SU-DHL-6 (cell line): ENCODE data around the gene MLIP.

Experiments used
- H2AFZ ChIP-seq: fragments of 200-600 bp; sonication (generic); 2 replicates; pipeline ENCODE4 v1.6.1; 2014; ENCODE audit warnings: low read depth, mild to moderate bottlenecking, moderate library complexity, mixed read lengths, antibody characterized with exemption, low read length; ENCODE audit not compliant: severe bottlenecking
- H3F3A ChIP-seq: fragments of 200-600 bp; shearing (Covaris generic); 2 replicates; pipeline ENCODE4 v1.6.0; 2016; ENCODE audit warnings: antibody characterized with exemption, mild to moderate bottlenecking; ENCODE audit not compliant: insufficient read depth
- H3K27ac ChIP-seq: fragments of 200-600 bp; sonication (generic); 2 replicates; pipeline ENCODE4 v1.5.1; 2016; ENCODE audit warnings: low read depth, mild to moderate bottlenecking, low read length, moderate library complexity, mixed read lengths
- H3K27me3 ChIP-seq: fragments of 200-600 bp; sonication (generic), shearing (Covaris generic); 2 replicates; pipeline ENCODE4 v1.6.0; 2014; ENCODE audit warnings: mild to moderate bottlenecking, low read length
- H3K36me3 ChIP-seq: fragments of 200-600 bp; sonication (generic); 2 replicates; pipeline ENCODE4 v1.6.1; 2014; ENCODE audit warnings: mild to moderate bottlenecking, low read length, mixed read lengths
- H3K4me2 ChIP-seq: fragments of 300-600, 200-600 bp; shearing (Covaris generic), sonication (generic); 2 replicates; pipeline ENCODE4 v1.6.0; 2014; ENCODE audit warnings: low read length, low read depth, mild to moderate bottlenecking; ENCODE audit not compliant: poor library complexity, severe bottlenecking
- H3K4me3 ChIP-seq: fragments of 200-600 bp; sonication (generic); 2 replicates; pipeline ENCODE4 v1.5.1; 2014; ENCODE audit warnings: antibody characterized with exemption, low read length, mild to moderate bottlenecking, mixed read lengths; ENCODE audit not compliant: insufficient read depth, poor library complexity, severe bottlenecking
- H3K79me2 ChIP-seq: fragments of 200-600 bp; sonication (generic); 2 replicates; pipeline ENCODE4 v1.6.1; 2014; ENCODE audit warnings: mild to moderate bottlenecking, low read length, moderate library complexity; ENCODE audit not compliant: insufficient read depth
- H3K9ac ChIP-seq: fragments of 200-600 bp; sonication (generic); 2 replicates; pipeline ENCODE4 v1.7.0; 2014; ENCODE audit warnings: mild to moderate bottlenecking, low read length
- H3K9me2 ChIP-seq: fragments of 200-600 bp; sonication (generic); replicated peaks from 2 replicates; pipeline ENCODE4 v1.6.1; 2014; ENCODE audit warnings: low read length; ENCODE audit not compliant: insufficient read depth
- H3K9me3 ChIP-seq: fragments of 200-600 bp; sonication (generic); 2 replicates; pipeline ENCODE4 v1.6.1; 2014; ENCODE audit warnings: low read length, mixed read lengths; ENCODE audit not compliant: insufficient read depth
- H4K20me1 ChIP-seq: fragments of 200-600 bp; sonication (generic); 2 replicates; pipeline ENCODE4 v1.6.1; 2014; ENCODE audit warnings: low read depth, mild to moderate bottlenecking, antibody characterized with exemption, low read length, moderate library complexity, mixed read lengths
- EZH2phosphoT487 ChIP-seq: fragments of 200-600 bp; sonication (generic), shearing (Covaris generic); conservative IDR thresholded peaks from 2 replicates; pipeline ENCODE4 v1.6.1; 2018; ENCODE audit warnings: mild to moderate bottlenecking, antibody characterized with exemption, low read length, moderate library complexity, mixed read lengths
- TF ChIP-seq, protein P1 (sequence below): fragments of 200-600 bp; sonication (generic); IDR thresholded peaks from one replicate; pipeline ENCODE4 v1.5.1; 2017; ENCODE audit warnings: antibody characterized with exemption, mild to moderate bottlenecking, low read length, moderate library complexity; ENCODE audit not compliant: insufficient read depth, poor library complexity, severe bottlenecking

Gene MLIP

DNA sequence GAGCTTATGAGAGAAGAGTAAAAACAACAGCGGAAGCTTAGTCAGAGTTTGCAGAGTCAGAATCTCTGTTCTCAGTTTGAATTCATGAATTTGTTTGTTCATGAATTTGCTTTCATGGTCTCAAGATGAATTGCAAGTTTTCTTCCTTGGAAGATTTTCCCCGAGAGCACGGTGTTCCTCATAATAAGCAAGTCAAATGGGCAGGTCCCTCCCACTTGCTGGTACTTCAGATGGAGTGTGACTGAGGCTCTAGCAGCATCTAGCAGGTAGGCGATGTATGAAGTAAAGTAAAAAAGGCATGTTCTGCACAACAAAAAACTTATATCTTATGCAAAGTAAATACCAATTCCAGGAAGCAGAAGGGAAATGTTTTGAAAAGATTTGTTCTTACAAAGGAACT, 15.5 kb upstream of the MLIP start:
- TF ChIP-seq, protein P1, sequence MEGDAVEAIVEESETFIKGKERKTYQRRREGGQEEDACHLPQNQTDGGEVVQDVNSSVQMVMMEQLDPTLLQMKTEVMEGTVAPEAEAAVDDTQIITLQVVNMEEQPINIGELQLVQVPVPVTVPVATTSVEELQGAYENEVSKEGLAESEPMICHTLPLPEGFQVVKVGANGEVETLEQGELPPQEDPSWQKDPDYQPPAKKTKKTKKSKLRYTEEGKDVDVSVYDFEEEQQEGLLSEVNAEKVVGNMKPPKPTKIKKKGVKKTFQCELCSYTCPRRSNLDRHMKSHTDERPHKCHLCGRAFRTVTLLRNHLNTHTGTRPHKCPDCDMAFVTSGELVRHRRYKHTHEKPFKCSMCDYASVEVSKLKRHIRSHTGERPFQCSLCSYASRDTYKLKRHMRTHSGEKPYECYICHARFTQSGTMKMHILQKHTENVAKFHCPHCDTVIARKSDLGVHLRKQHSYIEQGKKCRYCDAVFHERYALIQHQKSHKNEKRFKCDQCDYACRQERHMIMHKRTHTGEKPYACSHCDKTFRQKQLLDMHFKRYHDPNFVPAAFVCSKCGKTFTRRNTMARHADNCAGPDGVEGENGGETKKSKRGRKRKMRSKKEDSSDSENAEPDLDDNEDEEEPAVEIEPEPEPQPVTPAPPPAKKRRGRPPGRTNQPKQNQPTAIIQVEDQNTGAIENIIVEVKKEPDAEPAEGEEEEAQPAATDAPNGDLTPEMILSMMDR: no peak
- no peak for TF ChIP-seq EZH2phosphoT487
- Histone ChIP-seq H3K4me2 (no peak overlapping the region), H3K9me3 (no peaks in the 10 kb centered on the region), H3K4me3 (no peak overlapping the region), H4K20me1 (no peaks in the 10 kb centered on the region), H3K79me2 (no peaks in the 10 kb centered on the region), H3K36me3 (no peaks in the 10 kb centered on the region), H3K9ac (no peak overlapping the region), H3K9me2 (no peaks in the 10 kb centered on the region), H3F3A (no peaks in the 10 kb centered on the region), H2AFZ (no peak overlapping the region), H3K27me3 (no peaks in the 10 kb centered on the region), H3K27ac (no peak overlapping the region)

DNA sequence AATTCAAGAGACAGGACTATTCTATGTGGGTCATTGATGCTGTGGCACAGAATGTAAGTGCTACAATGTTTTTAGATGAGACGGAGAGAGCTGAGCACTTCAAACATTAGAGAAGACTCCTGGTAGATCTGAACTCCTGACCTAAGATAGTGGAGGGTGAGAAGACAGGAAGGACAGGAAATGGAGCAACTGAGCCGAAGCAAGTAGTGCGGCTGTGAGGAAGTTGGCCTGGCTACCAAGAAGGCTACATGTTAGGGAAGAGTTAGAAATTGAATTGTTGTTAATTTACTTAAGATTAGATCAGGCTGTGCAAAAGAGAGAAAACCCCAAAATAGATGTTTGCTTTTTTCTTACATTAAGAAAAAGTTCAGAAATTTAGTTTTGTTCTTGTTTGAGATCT, 14.4 kb upstream of the MLIP start:
- Histone ChIP-seq H3K27ac (no peak overlapping the region), H3K27me3 (no peaks in the 10 kb centered on the region), H3K36me3 (no peaks in the 10 kb centered on the region)

DNA sequence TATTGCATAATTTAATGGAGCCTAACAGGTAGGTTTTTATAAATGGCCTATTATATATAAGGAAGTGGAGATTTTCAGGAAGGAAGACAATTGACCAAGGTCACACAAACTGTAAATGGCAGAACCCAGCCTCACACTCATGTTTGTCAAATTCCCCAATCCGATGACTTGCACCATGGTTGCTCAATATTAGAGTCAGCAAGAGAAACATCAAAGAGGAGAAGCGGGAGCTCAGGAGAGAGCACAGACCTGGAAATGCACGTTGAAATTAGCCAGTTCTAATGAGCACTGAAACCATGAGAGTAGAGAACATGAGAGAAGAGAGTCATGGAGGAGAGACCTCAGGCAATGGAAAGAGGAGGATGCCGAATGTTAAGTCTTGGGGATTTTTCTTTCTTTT, 13.5 kb upstream of the MLIP start:
- Histone ChIP-seq H3F3A (no peaks in the 10 kb centered on the region), H3K9me2 (no peaks in the 10 kb centered on the region), H3K79me2 (no peaks in the 10 kb centered on the region), H3K9ac (no peak overlapping the region), H3K9me3 (no peaks in the 10 kb centered on the region), H2AFZ (no peak overlapping the region), H3K4me2 (no peak overlapping the region), H3K27me3 (no peaks in the 10 kb centered on the region), H3K27ac (no peak overlapping the region), H3K4me3 (no peak overlapping the region), H3K36me3 (no peaks in the 10 kb centered on the region), H4K20me1 (no peaks in the 10 kb centered on the region)
- no peak for TF ChIP-seq EZH2phosphoT487
- TF ChIP-seq, protein P1: no peak

More for the DNA sequence above, 14.4 kb upstream of the MLIP start:
- Histone ChIP-seq H3K4me3 (no peak overlapping the region), H3K79me2 (no peaks in the 10 kb centered on the region), H3K9me2 (no peaks in the 10 kb centered on the region), H3K9me3 (no peaks in the 10 kb centered on the region), H3F3A (no peaks in the 10 kb centered on the region), H2AFZ (no peak overlapping the region), H3K9ac (no peak overlapping the region), H4K20me1 (no peaks in the 10 kb centered on the region), H3K4me2 (no peak overlapping the region)
- no peak for TF ChIP-seq EZH2phosphoT487
- TF ChIP-seq, protein P1: no peak
